Left ventricle myocardium superior (tissue), 1 donor: Measurements from ENCODE around the gene HRK. TPM values are rescaled to one million over a fixed set of nuclear protein-coding genes. Genes with fewer than 3 reads are reported as not detected.

Experiments
- ATAC-seq: fragments of 200-7000 bp; cut with Tn5 transposase; one replicate; pipeline ENCODE4 v1.9.1; 2020; ENCODE audit warnings: mild to moderate bottlenecking, moderate library complexity
- DNase-seq: peaks from one replicate; pipeline ENCODE4 v3.0.0-alpha.2; 2020
- intact Hi-C: fragments of 100-400 bp; cut with micrococcal nuclease; formaldehyde crosslinking; loops from one replicate; pipeline ENCODE4 v1.11.0; 2022
- long read RNA-seq: library from polyadenylated mRNA; unstranded; transcript quantifications from one replicate; pipeline ENCODE4 v2.0.0, GENCODE V29; 2021
- total RNA-seq: library from RNA; stranded (reverse); fragmentation: NEBNext Ultra II Directional; extraction: Animal tissue kit (Norgen Biotek cat#: 25700); gene quantifications from one replicate; pipeline ENCODE4 v1.2.1, GENCODE V29; 2021
- donor health status: DM: no; HTN: yes; CAD: no; lungs with severe emphysema.

HRK gene
- total RNA-seq, result 0.20 TPM
- long read RNA-seq, result 0 reads

- DNase-seq (no peak), ATAC-seq (no peak)
- intact Hi-C loops, result no loop called here
Observed at GRCh38 chr12:116881325-116881876, at the start of gene HRK. Gene HRK (minus strand): TSS chr12:116881441. CDS start chr12:116881307, 134 bp downstream.

GRCh38 chr12:116929885-116930284 is 48.6 kb upstream of the HRK start:
- DNase-seq (no peak), ATAC-seq (no peak)
- intact Hi-C loops, result no loop called here

- intact Hi-C loops, result no loop called here
- DNase-seq (no peak), ATAC-seq (no peak)
Observed at GRCh38 chr12:116928504-116928903, 47.3 kb upstream of the HRK start.

GRCh38 chr12:116927244-116927940 is 46.2 kb upstream of the HRK start:
- intact Hi-C loops, result no loop called here
- ATAC-seq, result no peak
- no peak for DNase-seq

GRCh38 chr12:116926283-116927243 is 45.3 kb upstream of the HRK start:
- intact Hi-C loops, result no loop called here
- DNase-seq, result no peak
- ATAC-seq, result peak; percentile 74

GRCh38 chr12:116924558-116925453 is 43.6 kb upstream of the HRK start:
- DNase-seq, result no peak
- no peak for ATAC-seq
- intact Hi-C loops, result no loop called here

- intact Hi-C loops, result no loop called here
- no peak for DNase-seq
- no peak for ATAC-seq
Observed at GRCh38 chr12:116922194-116922897, 41.1 kb upstream of the HRK start.

- intact Hi-C loops, result no loop called here
- DNase-seq (no peak), ATAC-seq (no peak)
Observed at GRCh38 chr12:116920939-116921338, 39.7 kb upstream of the HRK start.

- intact Hi-C loops, result no loop called here
- DNase-seq (no peak), ATAC-seq (no peak)
Observed at GRCh38 chr12:116919706-116920485, 38.7 kb upstream of the HRK start.

- no peak for DNase-seq
- no peak for ATAC-seq
- intact Hi-C loops, result no loop called here
Observed at GRCh38 chr12:116919247-116919661, 38.0 kb upstream of the HRK start.

GRCh38 chr12:116918464-116918863 is 37.2 kb upstream of the HRK start:
- intact Hi-C loops, result no loop called here
- no peak for ATAC-seq
- DNase-seq, result no peak

- intact Hi-C loops, result no loop called here
- ATAC-seq (peak; percentile 90), DNase-seq (peak; percentile 30)
Observed at GRCh38 chr12:116916714-116917114, 35.5 kb upstream of the HRK start.

GRCh38 chr12:116916122-116916521 is 34.9 kb upstream of the HRK start:
- DNase-seq, result no peak
- no peak for ATAC-seq
- intact Hi-C loops, result no loop called here

- DNase-seq, result no peak
- intact Hi-C loops, result no loop called here
- ATAC-seq, result no peak
Observed at GRCh38 chr12:116915326-116915725, 34.1 kb upstream of the HRK start.

- DNase-seq (peak; percentile 89), ATAC-seq (peak; percentile 96)
- intact Hi-C loops, result no loop called here
Observed at GRCh38 chr12:116910645-116911451, 29.6 kb upstream of the HRK start, which contains the start of gene FBXW8. Gene FBXW8 (plus strand): TSS chr12:116910950. CDS start chr12:116911038, 88 bp downstream.

GRCh38 chr12:116910280-116910644 is 29.0 kb upstream of the HRK start:
- DNase-seq (no peak), ATAC-seq (no peak)
- intact Hi-C loops, result no loop called here

- DNase-seq (no peak), ATAC-seq (no peak)
- intact Hi-C loops, result no loop called here
Observed at GRCh38 chr12:116906285-116906684, 25.0 kb upstream of the HRK start.
